GM12873 (cell line): Measurements from ENCODE around the gene PDIA6.

Source experiments
- TF ChIP-seq, protein P1 (sequence below): IDR thresholded peaks from 2 replicates; pipeline ENCODE4 v1.5.1; 2012; ENCODE audit warnings: low read depth, mild to moderate bottlenecking, moderate library complexity, low read length, control low read depth; ENCODE audit not compliant: insufficient read depth; ENCODE audit errors: missing control alignments

PDIA6 gene

DNA sequence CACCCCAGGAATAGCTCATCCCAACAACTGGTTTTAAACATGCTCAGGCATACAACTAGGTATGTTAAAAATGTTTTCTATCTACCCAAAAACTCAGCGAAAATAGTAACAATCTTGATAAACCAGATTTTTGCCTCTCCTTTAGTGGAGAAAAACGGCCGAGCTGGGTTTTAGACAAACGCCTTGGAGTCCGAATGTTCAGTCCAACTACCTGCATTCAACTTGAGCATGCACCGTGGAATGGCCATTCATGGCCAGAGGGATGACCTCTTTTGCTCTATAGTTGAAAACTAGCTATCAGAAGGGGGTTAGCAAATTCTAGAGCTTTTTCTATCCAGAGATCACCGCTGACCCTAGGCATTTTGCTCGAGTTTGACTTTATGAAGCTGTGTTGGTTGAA is 30.8 kb downstream of the PDIA6 start:
- TF ChIP-seq, protein P1, sequence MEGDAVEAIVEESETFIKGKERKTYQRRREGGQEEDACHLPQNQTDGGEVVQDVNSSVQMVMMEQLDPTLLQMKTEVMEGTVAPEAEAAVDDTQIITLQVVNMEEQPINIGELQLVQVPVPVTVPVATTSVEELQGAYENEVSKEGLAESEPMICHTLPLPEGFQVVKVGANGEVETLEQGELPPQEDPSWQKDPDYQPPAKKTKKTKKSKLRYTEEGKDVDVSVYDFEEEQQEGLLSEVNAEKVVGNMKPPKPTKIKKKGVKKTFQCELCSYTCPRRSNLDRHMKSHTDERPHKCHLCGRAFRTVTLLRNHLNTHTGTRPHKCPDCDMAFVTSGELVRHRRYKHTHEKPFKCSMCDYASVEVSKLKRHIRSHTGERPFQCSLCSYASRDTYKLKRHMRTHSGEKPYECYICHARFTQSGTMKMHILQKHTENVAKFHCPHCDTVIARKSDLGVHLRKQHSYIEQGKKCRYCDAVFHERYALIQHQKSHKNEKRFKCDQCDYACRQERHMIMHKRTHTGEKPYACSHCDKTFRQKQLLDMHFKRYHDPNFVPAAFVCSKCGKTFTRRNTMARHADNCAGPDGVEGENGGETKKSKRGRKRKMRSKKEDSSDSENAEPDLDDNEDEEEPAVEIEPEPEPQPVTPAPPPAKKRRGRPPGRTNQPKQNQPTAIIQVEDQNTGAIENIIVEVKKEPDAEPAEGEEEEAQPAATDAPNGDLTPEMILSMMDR, result no peak

DNA sequence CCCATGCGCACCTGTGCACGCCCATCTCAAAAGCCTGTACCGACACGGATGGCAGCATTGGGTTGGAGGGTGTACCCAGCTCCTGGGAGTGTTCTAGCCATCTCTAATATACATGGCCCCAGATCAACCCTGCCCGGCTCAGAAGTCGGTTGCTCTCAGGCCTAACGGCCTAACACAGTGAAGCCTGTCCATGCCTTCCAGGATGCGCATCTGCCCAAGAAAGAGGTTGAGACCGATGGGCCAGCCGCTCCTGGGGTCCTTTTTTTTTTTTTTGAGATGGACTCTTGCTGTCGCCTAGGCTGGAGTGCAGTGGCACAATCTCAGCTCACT is 32.1 kb downstream of the PDIA6 start:
- TF ChIP-seq, protein P1, result no peak

DNA sequence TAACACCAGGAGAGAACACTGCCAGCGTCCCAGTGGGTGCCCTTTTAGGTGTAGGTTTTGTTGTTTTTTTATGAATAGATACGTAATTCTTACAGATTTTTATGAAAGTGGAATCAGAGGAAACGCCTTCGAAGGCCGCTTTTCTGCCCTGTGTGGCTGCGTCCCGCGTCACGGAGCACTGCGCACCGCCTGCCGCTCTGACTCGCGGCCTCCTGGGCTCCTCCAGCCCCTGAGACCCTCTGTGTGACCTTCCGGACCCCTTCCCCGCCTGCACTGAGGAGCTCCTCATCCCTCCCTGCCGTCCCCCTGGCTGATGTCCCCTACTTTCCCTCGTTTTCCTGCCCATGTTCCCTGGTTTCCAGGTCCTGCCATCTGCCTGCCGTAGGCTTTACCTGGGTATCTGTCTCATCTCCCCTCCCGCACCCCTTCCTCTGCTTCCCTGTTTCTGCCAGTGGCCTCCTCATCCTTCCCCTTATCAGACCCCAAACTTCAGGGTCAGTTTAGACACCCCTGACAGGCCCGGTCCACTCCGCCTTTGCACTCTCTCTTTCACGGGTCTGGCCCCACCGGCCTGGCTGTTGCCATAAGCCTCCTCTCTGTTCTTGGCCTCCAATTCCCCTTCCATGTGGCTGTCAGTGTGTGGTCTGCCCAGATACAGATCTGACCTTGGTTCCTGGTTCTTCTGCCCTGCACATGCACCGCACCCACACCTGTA is 32.7 kb downstream of the PDIA6 start:
- TF ChIP-seq, protein P1, result no peak

DNA sequence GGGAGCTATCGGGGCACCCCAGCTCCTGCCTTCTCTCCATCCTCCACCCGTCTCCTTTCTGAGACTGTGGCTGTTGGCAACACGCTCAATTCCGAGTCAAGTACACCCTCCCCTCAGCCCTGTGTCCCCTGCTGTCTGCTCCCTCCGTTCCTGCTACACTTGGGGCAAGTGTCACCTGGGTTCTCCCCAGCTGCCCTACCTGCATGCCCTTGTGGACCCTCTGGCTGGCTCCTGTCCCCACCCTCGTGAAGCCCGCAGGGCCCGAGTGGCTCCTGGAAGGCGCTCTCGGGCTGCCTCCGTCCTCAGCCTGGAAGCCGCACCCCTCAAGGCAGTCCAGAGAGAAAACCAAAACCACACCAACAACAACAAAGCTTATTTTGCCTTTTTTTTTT is 33.9 kb downstream of the PDIA6 start:
- TF ChIP-seq, protein P1, result no peak

DNA sequence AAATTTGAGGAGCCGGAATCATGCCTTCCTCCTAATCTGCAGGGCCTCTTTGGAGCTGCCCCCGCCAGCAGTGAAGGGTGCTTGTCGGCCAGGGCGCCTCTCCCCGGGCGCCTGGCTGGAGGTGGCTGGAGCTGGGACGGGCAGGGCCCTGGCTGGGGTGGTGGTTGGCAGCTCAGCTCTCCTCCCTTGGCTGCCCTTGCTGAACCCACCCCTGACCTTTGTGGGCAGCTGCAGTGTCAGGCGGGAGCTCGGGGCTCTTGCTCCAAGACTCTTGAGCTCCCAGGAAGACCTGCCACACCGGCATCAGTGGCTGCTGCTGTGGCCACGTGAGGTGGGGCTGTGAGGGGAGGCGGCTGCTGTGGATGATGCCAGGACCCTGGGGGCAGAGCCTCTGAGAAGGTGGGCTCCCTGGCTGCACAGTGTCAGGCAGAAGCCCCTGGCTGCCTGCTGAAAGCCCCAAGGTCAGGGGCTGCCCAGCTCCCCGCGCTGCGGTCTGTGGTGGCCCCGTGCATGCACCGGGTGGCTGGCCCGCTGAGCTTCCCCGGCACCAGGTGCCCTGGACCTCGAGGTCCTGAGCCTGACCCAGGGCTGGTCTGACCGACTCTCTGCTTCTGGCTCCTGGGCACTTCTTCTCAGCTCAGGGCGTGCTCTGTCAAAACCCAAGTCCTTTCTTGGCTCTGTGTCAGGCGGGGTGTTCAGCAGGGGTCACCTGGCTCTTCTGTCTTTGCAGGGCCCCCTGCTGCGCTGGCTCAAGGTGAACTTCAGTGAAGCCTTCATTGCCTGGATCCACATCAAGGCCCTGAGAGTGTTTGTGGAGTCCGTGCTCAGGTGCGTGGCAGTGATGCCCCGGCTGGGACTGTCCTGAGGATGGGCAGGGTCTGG is 34.5 kb downstream of the PDIA6 start:
- TF ChIP-seq, protein P1, result no peak

DNA sequence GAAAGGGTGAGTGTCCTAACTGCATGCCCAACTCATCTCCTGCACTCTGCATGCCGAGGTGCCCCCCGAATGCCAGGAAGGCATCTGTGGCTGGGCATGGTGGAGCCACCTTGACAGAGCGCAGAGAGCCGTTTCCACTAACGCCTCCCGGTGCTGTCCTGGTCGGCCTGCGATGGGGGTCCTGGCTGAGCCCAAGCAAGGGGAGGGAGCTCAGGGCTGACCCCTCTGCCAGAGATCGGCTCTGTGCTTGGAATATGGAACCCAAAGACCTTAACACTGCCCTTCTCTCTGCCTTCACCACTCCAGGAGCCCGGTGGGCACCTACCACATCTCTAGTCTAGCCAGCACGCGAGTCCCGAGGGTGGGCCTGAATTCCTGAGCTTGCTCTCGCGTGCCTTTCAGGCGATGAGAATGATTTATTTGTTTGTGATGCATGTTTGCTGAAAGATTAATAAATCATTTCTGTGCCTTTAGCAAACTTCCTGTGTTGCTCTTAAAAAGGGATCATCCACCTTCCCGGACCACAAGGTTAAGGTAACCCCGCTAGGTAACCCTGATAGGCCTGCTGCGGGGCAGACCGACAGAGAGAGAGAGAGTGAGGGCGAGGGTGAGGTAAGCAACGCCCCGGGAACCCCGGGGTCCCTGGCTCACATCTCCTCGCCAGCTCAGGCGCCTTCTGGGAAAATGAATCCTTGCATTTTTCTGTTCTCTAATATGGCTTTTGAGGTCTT is 35.3 kb downstream of the PDIA6 start:
- TF ChIP-seq, protein P1, result no peak
